Activated T-cell treated with anti-CD3 and anti-CD28 coated beads, Interleukin-2, amount 50 U/mL, for 24 hours (primary cell): Measurements from ENCODE around the gene DICER1.
A peak's percentile ranks its signal among the peaks of the same experiment; 100 is the strongest.
"Not testable (repeated sequence)": the region's sequence is repeated elsewhere in the genome, so short reads cannot be mapped to it uniquely, and the experiment has no call there.

Source experiments
- DNase-seq: peaks from one replicate; pipeline ENCODE4 v3.0.0-alpha.2; 2020
- H3K27ac Mint-ChIP-seq: 2 replicates; pipeline ENCODE4 v1.8.0; 2020; ENCODE audit warnings: mild to moderate bottlenecking, mixed read lengths
- H3K27me3 Mint-ChIP-seq: 2 replicates; pipeline ENCODE4 v1.8.0; 2020; ENCODE audit warnings: mixed read lengths
- H3K36me3 Mint-ChIP-seq: 2 replicates; pipeline ENCODE4 v1.8.0; 2020; ENCODE audit warnings: low read depth, mixed read lengths
- H3K4me1 Mint-ChIP-seq: 2 replicates; pipeline ENCODE4 v1.8.0; 2020; ENCODE audit warnings: low read depth, mixed read lengths
- H3K4me3 Mint-ChIP-seq: 2 replicates; pipeline ENCODE4 v1.8.0; 2020; ENCODE audit warnings: mild to moderate bottlenecking, moderate library complexity, mixed read lengths
- H3K9me3 Mint-ChIP-seq: 2 replicates; pipeline ENCODE4 v1.8.0; 2020; ENCODE audit warnings: mixed read lengths

Gene DICER1

GRCh38 chr14:95146079-95146771 is 11.1 kb downstream of the DICER1 start:
- Mint-ChIP-seq H3K36me3 (peaks cover 32% of the 10 kb centered on the region), H3K4me1 (peaks cover 80% of the 10 kb centered on the region), H3K27ac (no peak overlapping the region), H3K27me3 (no peaks in the 10 kb centered on the region), H3K4me3 (no peak overlapping the region), H3K9me3 (peaks cover 11% of the 10 kb centered on the region)
- DNase-seq = no peak

DNA sequence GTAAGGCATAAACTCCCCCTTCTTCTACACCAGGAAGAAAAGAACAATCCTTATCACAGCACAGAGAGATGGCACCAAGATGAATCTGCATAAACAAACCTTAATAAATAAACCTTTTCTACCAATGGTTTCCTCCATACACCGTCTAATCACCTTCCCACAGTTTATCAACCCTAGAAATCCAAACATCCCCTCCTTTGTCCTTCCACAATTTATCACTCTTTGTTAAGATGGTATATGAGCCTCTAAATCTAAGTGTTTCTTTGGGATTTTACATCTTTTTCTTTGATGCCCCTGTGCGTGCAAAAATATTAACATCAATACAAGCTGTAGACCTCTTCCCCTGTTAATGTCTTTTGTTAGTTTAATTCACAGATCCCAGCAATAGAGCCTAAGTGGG is 12.5 kb downstream of the DICER1 start:
- Mint-ChIP-seq H3K9me3 (peaks cover 11% of the 10 kb centered on the region), H3K4me3 (no peak overlapping the region), H3K4me1 (peaks cover 78% of the 10 kb centered on the region), H3K27me3 (no peaks in the 10 kb centered on the region), H3K36me3 (peaks cover 36% of the 10 kb centered on the region), H3K27ac (no peak overlapping the region)
- no peak for DNase-seq

DNA sequence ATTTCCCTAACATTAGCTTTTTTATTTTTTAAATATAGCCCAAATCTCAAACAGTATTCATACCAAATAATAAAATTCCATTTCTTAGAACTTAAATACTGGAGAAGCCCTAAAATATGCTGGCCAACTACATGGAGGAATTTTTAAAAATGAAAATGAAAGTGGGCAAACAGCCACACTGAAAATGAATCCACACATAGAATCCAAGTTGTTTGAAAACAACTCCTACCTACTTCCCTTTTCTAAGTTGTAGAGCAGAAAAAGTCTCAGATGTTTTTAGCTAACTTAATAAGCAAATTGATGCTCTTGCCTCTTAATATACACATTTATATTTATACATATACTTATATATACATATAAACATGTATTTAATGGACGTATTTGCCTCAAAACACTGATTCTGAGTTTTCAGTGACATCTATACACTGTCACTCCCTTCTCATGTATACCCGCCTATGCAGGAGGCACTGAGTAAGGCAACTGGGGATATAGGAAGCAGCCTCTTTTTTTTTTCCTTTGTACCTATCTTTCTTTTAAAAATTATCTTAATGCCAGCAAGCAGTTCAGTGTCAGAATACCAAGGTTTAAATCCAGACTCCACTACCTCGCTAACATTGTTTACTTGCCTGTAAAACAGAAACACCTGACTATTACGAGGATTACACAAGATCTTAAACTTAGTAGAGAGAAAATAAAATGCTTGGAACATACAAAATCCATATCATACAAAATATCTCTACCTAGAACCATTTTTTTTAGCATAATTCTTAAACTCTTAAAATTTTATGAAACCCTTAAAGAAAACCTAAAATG is 13.3 kb downstream of the DICER1 start:
- Mint-ChIP-seq H3K36me3 (peaks cover 43% of the 10 kb centered on the region), H3K27me3 (no peaks in the 10 kb centered on the region), H3K9me3 (peaks cover 11% of the 10 kb centered on the region), H3K4me1 (peaks cover 79% of the 10 kb centered on the region), H3K27ac (peak overlapping the region; percentile 29), H3K4me3 (no peak overlapping the region)
- DNase-seq = no peak

DNA sequence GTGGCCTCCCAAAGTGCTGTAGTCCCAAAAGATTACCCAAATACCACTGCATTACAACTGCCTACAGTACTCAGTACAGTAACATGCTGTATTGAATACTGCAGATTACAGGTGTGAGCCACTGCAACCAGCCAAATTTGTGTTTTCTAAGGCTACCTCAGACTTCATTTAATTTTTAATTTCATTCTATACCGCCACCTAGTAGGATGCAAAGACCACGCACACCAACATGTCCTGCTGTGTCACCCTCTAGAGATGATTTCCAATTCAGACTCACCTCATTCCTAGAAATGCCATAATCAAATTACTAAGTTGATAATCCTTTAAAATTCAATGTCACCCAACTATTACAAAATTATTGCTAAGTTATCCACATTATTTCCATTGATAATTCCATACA is 15.1 kb downstream of the DICER1 start:
- no peak overlapping the region for H3K27ac Mint-ChIP-seq

GRCh38 chr14:95141684-95142083 is 15.6 kb downstream of the DICER1 start:
- H3K4me1 Mint-ChIP-seq = peaks cover 80% of the 10 kb centered on the region
- H3K9me3 Mint-ChIP-seq = peaks cover 11% of the 10 kb centered on the region
- H3K36me3 Mint-ChIP-seq = peaks cover 40% of the 10 kb centered on the region
- H3K27ac Mint-ChIP-seq = no peak overlapping the region
- no peak for DNase-seq
- H3K27me3 Mint-ChIP-seq = no peaks in the 10 kb centered on the region
- H3K4me3 Mint-ChIP-seq = no peak overlapping the region

More for the DNA sequence above, 15.1 kb downstream of the DICER1 start:
- Mint-ChIP-seq H3K4me1 (peaks cover 78% of the 10 kb centered on the region), H3K9me3 (peaks cover 11% of the 10 kb centered on the region), H3K27me3 (no peaks in the 10 kb centered on the region), H3K4me3 (no peak overlapping the region), H3K36me3 (peaks cover 42% of the 10 kb centered on the region)
- no peak for DNase-seq

GRCh38 chr14:95140060-95140858 is 17.1 kb downstream of the DICER1 start:
- H3K36me3 Mint-ChIP-seq = peaks cover 40% of the 10 kb centered on the region
- peaks cover 82% of the 10 kb centered on the region for H3K4me1 Mint-ChIP-seq
- no peak overlapping the region for H3K4me3 Mint-ChIP-seq
- no peak for DNase-seq
- H3K27ac Mint-ChIP-seq = peak overlapping the region; percentile 87
- no peaks in the 10 kb centered on the region for H3K27me3 Mint-ChIP-seq
- H3K9me3 Mint-ChIP-seq = peaks cover 7% of the 10 kb centered on the region

- peaks cover 80% of the 10 kb centered on the region for H3K4me1 Mint-ChIP-seq
- no peak overlapping the region for H3K27ac Mint-ChIP-seq
- no peak for DNase-seq
- peaks cover 44% of the 10 kb centered on the region for H3K36me3 Mint-ChIP-seq
- H3K9me3 Mint-ChIP-seq = no peaks in the 10 kb centered on the region
- H3K27me3 Mint-ChIP-seq = no peaks in the 10 kb centered on the region
- H3K4me3 Mint-ChIP-seq = no peak overlapping the region
Observed at GRCh38 chr14:95138876-95139275, 18.5 kb downstream of the DICER1 start.

DNA sequence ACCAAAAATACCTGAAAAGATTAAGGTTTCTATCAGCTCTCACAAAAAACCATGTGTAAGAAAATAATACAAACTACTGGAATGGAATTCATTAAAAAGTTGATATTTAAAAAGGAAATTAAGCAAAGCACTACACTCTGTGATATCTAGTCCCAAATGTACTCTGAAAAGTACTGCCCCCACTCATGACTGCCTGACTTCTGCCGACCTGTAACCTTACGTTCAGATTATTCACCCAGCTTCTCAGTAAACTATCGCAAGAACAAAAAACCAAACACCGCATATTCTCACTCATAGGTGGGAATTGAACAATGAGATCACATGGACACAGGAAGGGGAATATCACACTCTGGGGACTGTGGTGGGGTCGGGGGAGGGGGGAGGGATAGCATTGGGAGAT is 18.9 kb downstream of the DICER1 start:
- Mint-ChIP-seq H3K36me3 (peaks cover 44% of the 10 kb centered on the region), H3K4me1 (peaks cover 76% of the 10 kb centered on the region), H3K27ac (peak overlapping the region; percentile 72)
- DNase-seq, H3K9me3 Mint-ChIP-seq, H3K27me3 Mint-ChIP-seq, H3K4me3 Mint-ChIP-seq: not testable (repeated sequence)

DNA sequence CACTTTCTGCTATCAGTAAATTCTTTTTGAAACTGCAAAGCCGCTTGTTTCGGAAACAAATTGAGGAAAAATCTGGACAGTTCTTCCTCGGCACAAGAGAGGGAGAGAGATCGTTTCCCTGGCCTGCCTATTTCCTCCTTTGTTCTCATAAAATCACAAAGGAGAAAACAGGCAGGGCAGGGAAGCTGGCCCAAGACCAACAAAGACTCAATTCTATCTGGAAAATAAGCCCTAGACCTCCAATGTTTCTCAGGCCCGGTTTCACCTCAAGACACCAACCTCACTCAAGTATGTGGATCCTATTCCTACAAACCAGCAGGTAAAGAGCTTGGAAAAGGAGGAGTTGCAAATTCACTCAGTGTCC is 19.5 kb downstream of the DICER1 start:
- Mint-ChIP-seq H3K27ac (no peak overlapping the region), H3K36me3 (peaks cover 51% of the 10 kb centered on the region), H3K27me3 (no peaks in the 10 kb centered on the region), H3K4me3 (no peak overlapping the region), H3K4me1 (peaks cover 71% of the 10 kb centered on the region), H3K9me3 (no peaks in the 10 kb centered on the region)
- DNase-seq = no peak

DNA sequence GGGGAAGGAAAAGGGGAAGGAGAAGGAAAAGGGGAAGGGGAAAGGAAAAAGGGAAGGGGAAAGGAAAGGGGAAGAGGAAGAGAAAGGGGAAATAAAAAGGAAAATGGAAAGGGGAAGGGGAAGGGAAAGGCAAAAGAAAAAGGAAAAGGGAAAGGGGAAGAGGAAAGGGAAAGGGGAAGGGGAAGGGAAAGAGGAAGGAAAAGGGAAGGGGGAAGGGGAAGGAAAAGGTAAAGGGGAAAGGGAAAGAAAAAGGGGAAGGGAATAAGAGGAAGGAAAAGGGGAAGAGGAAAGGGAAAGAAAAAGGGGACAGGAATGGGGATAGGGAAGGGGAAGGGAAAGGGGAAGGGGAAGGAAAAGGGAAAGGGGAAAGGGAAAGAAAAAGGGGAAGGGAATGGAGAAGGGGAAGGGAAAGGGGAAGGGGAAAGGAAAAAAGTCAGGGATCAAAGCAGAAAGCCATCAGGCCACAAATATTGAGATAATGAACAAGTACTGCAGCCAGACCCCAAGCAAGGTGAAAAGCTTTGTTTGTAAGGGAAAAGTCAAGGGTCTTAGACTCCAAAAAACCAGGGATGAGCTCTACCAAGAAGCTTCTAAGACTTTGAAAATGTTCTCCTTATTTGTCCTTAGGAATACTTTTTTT is 20.0 kb downstream of the DICER1 start:
- no peak overlapping the region for H3K4me3 Mint-ChIP-seq
- H3K27me3 Mint-ChIP-seq = no peaks in the 10 kb centered on the region
- no peaks in the 10 kb centered on the region for H3K9me3 Mint-ChIP-seq
- DNase-seq = no peak
- peaks cover 56% of the 10 kb centered on the region for H3K36me3 Mint-ChIP-seq
- H3K4me1 Mint-ChIP-seq = peaks cover 66% of the 10 kb centered on the region
- no peak overlapping the region for H3K27ac Mint-ChIP-seq

- Mint-ChIP-seq H3K27me3 (no peaks in the 10 kb centered on the region), H3K4me3 (no peak overlapping the region), H3K9me3 (no peaks in the 10 kb centered on the region), H3K27ac (peak overlapping the region; percentile 63), H3K4me1 (peaks cover 61% of the 10 kb centered on the region), H3K36me3 (peaks cover 61% of the 10 kb centered on the region)
- DNase-seq = no peak
Observed at GRCh38 chr14:95136631-95137030, 20.7 kb downstream of the DICER1 start.

DNA sequence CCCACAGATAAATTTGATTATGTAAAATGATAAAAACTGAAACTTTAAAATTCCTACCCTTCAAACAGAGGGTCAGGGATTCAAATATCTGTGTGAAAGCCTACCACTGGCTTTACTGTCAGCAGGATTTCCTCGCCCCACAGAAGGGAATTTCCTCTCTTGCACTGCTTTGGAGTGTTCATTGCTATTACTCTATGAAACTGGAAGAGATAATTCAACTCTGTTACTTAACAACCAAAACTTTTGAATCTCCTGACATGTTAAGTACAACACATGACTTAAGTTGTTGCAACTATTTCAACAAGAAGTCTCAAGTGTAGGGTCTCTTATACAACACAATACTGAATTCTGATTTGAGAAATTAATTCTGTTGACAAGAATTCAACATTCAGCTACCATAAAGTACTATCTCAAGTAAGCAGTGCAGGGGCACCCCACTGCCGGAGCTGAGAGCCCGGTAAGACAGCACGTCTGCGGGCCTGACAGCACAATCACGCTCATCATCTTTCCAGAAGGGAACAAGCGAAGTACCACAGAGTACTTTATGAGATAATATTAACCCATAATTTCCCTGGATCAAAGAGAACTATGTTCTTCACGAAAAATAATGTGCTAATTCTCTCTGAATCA is 22.9 kb downstream of the DICER1 start:
- peaks cover 46% of the 10 kb centered on the region for H3K4me1 Mint-ChIP-seq
- H3K27ac Mint-ChIP-seq = peak overlapping the region; percentile 41
- no peaks in the 10 kb centered on the region for H3K9me3 Mint-ChIP-seq
- no peak overlapping the region for H3K4me3 Mint-ChIP-seq
- H3K36me3 Mint-ChIP-seq = peaks cover 69% of the 10 kb centered on the region
- no peaks in the 10 kb centered on the region for H3K27me3 Mint-ChIP-seq
- DNase-seq = no peak

GRCh38 chr14:95133282-95133681 is 24.0 kb downstream of the DICER1 start:
- no peak for DNase-seq
- Mint-ChIP-seq H3K27me3 (no peaks in the 10 kb centered on the region), H3K4me1 (peaks cover 48% of the 10 kb centered on the region), H3K36me3 (peaks cover 73% of the 10 kb centered on the region), H3K9me3 (no peaks in the 10 kb centered on the region), H3K27ac (no peak overlapping the region), H3K4me3 (no peak overlapping the region)

DNA sequence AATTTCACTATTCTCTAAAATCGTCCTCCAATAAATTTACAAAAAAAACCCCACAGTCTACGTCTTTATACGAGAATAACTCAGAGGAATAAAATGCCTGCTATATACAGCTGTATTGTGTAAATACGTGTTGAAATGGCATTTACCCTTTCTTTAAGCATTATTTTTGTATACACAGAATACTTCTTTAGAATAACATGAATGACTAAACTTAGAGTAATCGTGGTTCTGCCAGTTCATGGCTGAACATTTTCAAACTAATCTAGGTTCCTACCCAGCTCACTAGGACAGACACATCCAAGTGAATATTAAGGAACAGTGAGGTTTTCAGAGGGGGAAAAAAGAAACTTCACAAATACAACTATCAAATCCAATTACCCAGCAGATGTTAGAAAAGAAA is 24.6 kb downstream of the DICER1 start:
- Mint-ChIP-seq H3K27ac (no peak overlapping the region), H3K36me3 (peaks cover 75% of the 10 kb centered on the region), H3K27me3 (no peaks in the 10 kb centered on the region), H3K9me3 (no peaks in the 10 kb centered on the region), H3K4me1 (peaks cover 46% of the 10 kb centered on the region), H3K4me3 (no peak overlapping the region)
- DNase-seq = no peak
